GM21825 (cell line): ENCODE data around the gene LCE3E.

Source experiments
- ATAC-seq: cut with Tn5 transposase; IDR thresholded peaks from one replicate; pipeline ENCODE4 v1.9.1; 2021; ENCODE audit warnings: mild to moderate bottlenecking, moderate library complexity; ENCODE audit not compliant: unreplicated experiment

LCE3E gene

DNA sequence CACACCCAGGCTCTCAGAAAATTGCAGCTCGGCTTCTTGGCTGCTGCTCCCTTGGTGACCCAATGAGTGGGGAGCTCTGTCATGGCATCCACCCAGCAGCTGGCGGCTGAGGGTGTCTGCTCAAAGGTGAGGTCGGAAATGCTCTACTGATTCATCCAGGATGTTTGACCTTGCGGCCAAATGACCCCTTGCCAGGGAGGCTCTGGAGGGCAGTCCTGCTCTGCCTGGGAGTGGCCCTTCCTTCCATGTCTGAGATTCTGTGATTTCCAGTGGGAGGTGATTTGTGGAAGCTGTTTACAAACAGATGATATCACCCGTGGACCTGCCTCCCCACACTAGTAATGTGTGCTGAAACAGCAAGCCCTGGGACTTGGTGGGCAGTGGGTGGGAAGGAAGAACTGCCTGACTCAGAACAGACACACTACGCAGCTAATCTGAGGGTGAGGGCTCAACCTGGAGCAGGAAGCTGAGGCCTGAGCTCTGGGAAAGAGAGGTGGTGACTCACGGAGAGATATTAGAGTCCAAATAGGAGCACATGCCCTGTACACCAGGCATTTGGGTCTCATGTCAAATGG lies 49.3 kb downstream of the LCE3E start:
- ATAC-seq: no peak

DNA sequence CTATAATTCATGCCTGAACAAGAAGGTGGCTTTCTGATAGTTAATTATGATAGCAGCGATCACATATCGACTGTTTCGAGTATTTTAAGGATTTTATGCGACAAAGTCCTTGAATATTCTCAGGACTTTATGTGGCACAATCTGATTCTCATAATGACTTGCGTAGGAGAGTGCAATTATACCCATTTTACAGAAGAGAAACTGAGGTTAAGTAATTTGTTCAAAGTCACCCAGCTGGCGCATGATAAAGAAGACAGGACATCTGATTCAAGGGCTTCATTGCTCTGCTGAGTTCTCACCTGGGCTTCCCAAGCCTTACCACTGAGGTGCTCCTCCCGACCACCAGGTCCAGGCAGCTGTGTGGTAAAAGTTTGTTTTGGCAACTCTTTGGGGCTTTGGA lies 50.5 kb downstream of the LCE3E start:
- no peak for ATAC-seq
